Esophagus squamous epithelium (tissue), 4 donors: Measurements from ENCODE around the gene C9orf43.

Source experiments
- CTCF ChIP-seq, 6 experiments: fragments of 450-650 bp in 4 of 6; fragments of 200-600 bp in 2 of 6; sonication (generic) in 2 of 6; IDR thresholded peaks; one replicate each; pipeline ENCODE4 v1.5.1; 2016 to 2019; ENCODE audit warnings: antibody characterized with exemption in 6 of 6, mild to moderate bottlenecking in 4 of 6, moderate library complexity in 4 of 6
- POLR2A ChIP-seq, 4 donors: fragments of 450-650 bp; IDR thresholded peaks; one replicate each; pipeline ENCODE4 v1.6.1; 2017; ENCODE audit warnings: antibody characterized with exemption in 4 of 4, mild to moderate bottlenecking in 4 of 4, moderate library complexity in 3 of 4

GRCh38 chr9:113363336-113363735 lies 47.2 kb upstream of the C9orf43 start:
- TF ChIP-seq CTCF (IDR thresholded peaks at IDR 0.05) (no peak), POLR2A (IDR thresholded peaks at IDR 0.05) (no peak)
